GM18861 (cell line): Measurements from ENCODE around the gene PORCN.

Source experiments
- ATAC-seq: cut with Tn5 transposase; IDR thresholded peaks from one replicate; pipeline ENCODE4 v1.9.1; 2021; ENCODE audit not compliant: unreplicated experiment

Gene PORCN

GRCh38 chrX:48508400-48509244, at the start of gene PORCN:
TSS of gene PORCN (plus strand) at chrX:48508992. CDS start at chrX:48509821, 829 bp downstream.
- ATAC-seq, result peak; percentile 47

DNA sequence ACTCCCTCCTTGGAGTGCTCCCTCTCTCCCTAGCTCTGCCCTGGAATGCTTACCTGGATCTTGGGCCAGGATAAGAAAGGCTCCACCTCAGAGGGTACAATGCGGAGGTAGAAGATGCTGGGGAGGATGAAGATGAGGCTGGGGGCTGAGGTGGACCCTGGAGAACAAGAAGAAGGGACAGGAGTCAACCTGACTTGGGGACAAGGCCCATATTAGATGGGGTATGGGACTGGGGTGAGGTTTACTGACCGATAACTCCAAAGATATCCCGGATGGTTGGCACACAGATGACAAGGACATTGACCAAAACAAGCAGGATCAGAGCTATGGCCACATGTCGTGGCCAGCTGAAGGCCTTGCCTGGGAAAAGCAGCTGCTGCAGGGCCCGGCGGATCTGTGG, 49.3 kb upstream of the PORCN start:
- ATAC-seq, result no peak

GRCh38 chrX:48460031-48460430, 48.8 kb upstream of the PORCN start:
- ATAC-seq, result no peak

DNA sequence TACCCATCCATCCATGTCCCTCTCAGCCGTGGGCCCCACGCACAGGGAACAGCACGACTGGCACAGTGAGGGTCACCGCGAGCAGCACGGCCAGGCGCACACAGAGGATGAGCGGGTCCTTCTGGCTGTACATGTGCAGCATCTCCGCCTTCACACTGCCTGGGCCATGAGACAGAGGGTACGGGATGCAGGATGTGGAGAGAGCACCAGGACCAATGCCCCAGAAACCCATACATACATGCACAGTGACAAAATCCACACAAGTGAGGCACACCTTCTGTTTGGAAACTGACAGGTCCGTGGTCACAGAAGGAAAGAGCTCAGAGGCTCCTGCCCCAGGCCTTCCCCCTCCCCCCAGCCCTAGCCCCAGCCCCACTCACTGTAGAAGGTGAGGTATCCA, 48.2 kb upstream of the PORCN start:
- ATAC-seq, result no peak

DNA sequence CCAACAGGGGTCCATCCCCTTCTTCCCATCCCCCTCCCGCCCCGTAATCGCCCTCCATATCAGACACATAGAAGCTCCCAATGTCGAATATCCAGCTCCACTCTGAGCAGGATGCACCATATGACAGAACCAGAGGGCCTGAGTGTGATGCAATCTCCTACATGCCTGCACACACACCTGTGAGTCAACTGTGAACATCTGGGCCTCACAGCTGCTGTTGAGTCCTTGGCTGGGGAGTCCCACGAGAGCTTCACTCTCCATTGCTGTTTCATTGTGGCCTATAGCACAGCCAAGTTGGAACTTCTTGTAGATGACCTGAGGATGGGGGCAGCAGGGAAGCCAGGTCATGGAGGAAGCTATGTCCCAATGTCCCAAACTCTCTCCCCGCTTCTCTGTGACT, 47.0 kb upstream of the PORCN start:
- no peak for ATAC-seq

DNA sequence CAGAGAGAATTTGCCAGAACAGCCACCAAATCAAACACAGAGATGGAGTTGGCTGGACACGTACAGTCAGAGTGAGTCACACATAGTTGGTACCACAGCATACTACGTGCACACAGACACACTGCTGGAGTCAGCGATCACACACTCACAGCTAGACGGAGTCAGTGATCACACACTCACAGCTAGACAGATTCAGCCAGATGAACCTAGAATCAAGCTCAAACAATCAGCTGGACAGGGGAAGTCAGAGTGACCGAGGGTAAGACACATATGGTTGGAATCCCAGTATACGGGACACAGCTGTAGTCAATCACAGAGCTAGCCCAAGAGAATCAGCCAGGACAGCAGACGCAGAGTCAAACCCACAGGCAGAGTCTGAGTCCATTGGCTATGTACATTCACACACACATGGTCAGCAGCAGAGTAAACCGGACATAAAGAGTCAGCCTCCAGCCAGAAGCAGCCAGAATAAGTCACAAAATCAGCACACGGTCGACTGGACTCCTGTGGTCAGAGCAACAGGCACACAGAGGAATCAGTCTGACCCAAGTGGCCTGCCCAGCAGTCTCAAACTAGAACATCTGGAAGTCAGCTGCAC, 43.4 kb upstream of the PORCN start:
- no peak for ATAC-seq

GRCh38 chrX:48466696-48467095, 42.1 kb upstream of the PORCN start:
- no peak for ATAC-seq

DNA sequence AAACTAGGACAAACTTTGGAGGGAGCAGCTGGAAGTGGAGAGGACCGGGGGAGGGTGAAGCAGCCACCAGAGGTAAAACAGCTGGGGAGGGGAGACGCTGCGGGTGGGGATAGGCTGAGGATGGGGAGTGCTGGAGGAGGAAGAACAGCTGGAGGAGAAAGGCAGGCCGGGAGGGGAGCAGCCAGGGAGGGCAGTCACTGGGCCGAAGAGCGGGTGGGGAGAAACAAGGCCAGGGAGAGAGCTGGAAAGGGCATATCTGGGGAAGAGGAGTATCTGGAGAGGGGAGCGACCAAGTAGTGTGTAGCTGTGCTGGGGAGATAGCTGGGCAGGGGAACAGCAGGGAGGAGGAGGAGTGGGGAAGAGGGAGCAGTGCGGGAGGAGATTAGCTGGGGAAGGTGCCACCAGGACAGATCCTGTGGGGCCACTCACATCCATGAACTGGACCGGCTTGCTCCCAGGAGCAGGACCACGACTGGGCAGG, 41.5 kb upstream of the PORCN start:
- no peak for ATAC-seq

- no peak for ATAC-seq
Measured at GRCh38 chrX:48468247-48468671, 40.5 kb upstream of the PORCN start.

DNA sequence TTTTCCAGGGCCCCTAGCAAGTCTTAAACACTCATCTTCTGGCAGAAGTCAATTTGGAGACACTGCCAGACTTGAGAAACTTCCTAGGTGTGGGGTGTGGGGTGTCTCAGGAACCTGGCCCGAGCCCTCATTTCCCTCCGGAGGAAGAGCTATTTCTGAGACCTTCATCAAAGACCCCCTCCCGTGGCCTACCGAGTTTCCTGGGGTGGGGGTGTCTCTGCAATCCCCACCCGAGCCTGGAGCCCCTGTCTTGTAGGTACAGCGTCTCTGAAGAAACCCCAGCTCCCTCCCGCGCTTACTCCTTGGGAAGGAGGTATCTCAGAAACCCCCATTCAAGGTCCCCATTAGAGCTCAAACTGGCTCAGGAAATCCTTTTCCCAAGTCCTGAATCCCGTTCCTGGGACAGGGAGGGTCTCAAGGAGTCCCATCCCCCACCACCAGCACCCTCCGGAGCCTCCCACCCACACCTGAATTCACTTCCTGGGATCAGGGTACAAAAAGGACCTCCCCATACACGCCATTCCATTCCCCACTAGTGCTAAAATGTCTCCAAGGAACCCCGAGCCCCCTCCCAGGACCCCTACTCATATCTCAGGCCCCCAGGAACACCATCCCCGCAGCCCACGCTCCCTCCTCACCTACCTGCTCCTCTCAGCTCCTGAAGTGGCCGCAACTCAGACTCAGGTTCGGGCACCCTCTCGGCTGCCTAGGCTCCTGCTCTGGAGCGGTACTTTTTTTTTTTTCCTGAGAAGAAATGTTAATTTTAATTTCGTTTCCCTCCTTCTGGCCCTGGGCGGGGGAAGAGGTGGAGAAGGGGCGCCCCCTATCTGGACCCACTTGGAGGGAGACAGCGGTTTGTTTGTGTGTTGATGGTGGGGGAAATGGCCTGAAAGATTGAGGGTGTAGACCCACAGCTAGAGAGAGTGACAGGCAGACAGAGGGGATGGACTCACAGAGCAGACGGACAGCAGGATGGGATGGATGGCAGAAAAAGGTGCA, 39.8 kb upstream of the PORCN start:
- ATAC-seq, result no peak

GRCh38 chrX:48470110-48470832, 38.5 kb upstream of the PORCN start, which contains the start of gene SLC38A5:
TSS of gene SLC38A5 (minus strand) at chrX:48470260. CDS start at chrX:48467924, 2,336 bp downstream.
- ATAC-seq, result no peak

- ATAC-seq, result no peak
Measured at GRCh38 chrX:48470833-48471118, 38.0 kb upstream of the PORCN start.

DNA sequence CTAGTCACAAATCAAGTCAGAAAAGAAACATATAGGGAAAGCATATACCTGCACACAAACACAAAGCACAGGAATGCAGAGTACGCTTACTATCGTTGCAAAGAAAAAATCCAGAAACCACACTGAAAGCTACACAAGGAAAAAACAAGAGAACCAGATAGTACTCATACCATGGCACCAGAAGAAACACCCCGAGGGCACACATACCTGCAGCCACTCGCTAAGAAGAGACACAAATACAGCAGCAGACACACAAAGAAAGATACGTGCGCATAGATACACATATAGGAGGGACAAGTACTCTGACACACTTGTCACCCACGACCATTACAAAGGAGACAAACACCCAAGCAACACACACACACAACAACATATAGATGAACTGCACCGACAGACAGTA, 37.3 kb upstream of the PORCN start:
- no peak for ATAC-seq

- no peak for ATAC-seq
Measured at GRCh38 chrX:48472225-48472624, 36.6 kb upstream of the PORCN start.

- ATAC-seq, result no peak
Measured at GRCh38 chrX:48472851-48473703, 35.7 kb upstream of the PORCN start.

GRCh38 chrX:48473704-48473990, 35.1 kb upstream of the PORCN start:
- ATAC-seq, result no peak

DNA sequence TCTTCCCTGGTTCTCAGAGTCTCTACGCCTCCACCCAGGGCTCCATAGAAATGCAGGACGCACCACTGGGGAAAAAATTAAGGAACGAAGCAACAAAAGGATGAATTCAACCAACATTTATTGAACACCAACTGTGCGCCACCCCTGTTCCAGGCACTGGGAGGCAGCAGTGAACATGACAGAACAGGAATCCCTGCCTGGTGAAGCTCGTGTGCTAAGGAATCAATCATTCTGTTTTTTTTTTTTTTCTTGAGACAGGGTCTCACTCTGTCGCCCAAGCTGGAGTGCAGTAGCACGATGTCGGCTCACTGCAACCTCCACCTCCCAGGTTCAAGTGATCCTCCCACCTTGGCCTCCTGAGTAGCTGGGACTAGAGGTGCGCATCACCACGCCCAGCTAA, 34.7 kb upstream of the PORCN start:
- no peak for ATAC-seq

- no peak for ATAC-seq
Measured at GRCh38 chrX:48474581-48474980, 34.2 kb upstream of the PORCN start.

GRCh38 chrX:48475296-48475695, 33.5 kb upstream of the PORCN start:
- ATAC-seq, result no peak
